Epithelial cell of prostate (primary cell): ENCODE data around the gene TXNDC15.
"Not testable (repeated sequence)": the region's sequence is repeated elsewhere in the genome, so short reads cannot be mapped to it uniquely, and the experiment has no call there.

Experiments
- DNase-seq: peaks from one replicate; pipeline ENCODE4 v3.0.0-alpha.2; 2011; ENCODE audit warnings: low read depth, low spot score
- H3K27ac ChIP-seq: fragments of 450-650 bp; 2 replicates; pipeline ENCODE4 v1.5.1; 2017; ENCODE audit warnings: mild to moderate bottlenecking

TXNDC15 gene

GRCh38 chr5:134873987-134874830, at the start of gene TXNDC15:
TXNDC15 (plus strand) TSS chr5:134874371; CDS start chr5:134874428, 57 bp downstream.
- H3K27ac ChIP-seq: peak within 1 kb of the TSS; percentile 75
- DNase-seq: peak; percentile 26

GRCh38 chr5:134824681-134825080, 49.5 kb upstream of the TXNDC15 start:
- no peak for DNase-seq
- no peak overlapping the region for H3K27ac ChIP-seq

GRCh38 chr5:134825212-134825611, 49.0 kb upstream of the TXNDC15 start:
- no peak for DNase-seq
- no peak overlapping the region for H3K27ac ChIP-seq

GRCh38 chr5:134833340-134834032, 40.7 kb upstream of the TXNDC15 start:
- no peak overlapping the region for H3K27ac ChIP-seq
- DNase-seq: no peak

- no peak overlapping the region for H3K27ac ChIP-seq
- no peak for DNase-seq
Measured at GRCh38 chr5:134835623-134836022, 38.5 kb upstream of the TXNDC15 start.

GRCh38 chr5:134837530-134838181, 36.5 kb upstream of the TXNDC15 start:
- no peak for DNase-seq
- no peak overlapping the region for H3K27ac ChIP-seq

- not testable (repeated sequence) for H3K27ac ChIP-seq, DNase-seq
Measured at GRCh38 chr5:134838361-134838760, 35.8 kb upstream of the TXNDC15 start.

GRCh38 chr5:134840811-134841210, 33.4 kb upstream of the TXNDC15 start:
- no peak overlapping the region for H3K27ac ChIP-seq
- DNase-seq: no peak

- no peak for DNase-seq
- H3K27ac ChIP-seq: peak overlapping the region; percentile 92
Measured at GRCh38 chr5:134844252-134844651, 29.9 kb upstream of the TXNDC15 start.

- no peak for DNase-seq
- H3K27ac ChIP-seq: peak overlapping the region; percentile 92
Measured at GRCh38 chr5:134845335-134845851, 28.8 kb upstream of the TXNDC15 start.

GRCh38 chr5:134845852-134846640, 28.1 kb upstream of the TXNDC15 start, which contains the start of gene C5orf24:
C5orf24 (plus strand) TSS chr5:134845968; CDS start chr5:134854901, 8,933 bp downstream.
- peak within 1 kb of the TSS; percentile 92 for H3K27ac ChIP-seq
- DNase-seq: peak; percentile 71

GRCh38 chr5:134846641-134846960, 27.6 kb upstream of the TXNDC15 start:
- DNase-seq: no peak
- H3K27ac ChIP-seq: peak overlapping the region; percentile 92

GRCh38 chr5:134849434-134849933, 24.7 kb upstream of the TXNDC15 start:
- H3K27ac ChIP-seq, DNase-seq: not testable (repeated sequence)

- no peak overlapping the region for H3K27ac ChIP-seq
- no peak for DNase-seq
Measured at GRCh38 chr5:134851307-134851923, 22.8 kb upstream of the TXNDC15 start.

GRCh38 chr5:134856465-134856864, 17.7 kb upstream of the TXNDC15 start:
- H3K27ac ChIP-seq: not testable (repeated sequence)

GRCh38 chr5:134857401-134857800, 16.8 kb upstream of the TXNDC15 start:
- no peak for DNase-seq
- H3K27ac ChIP-seq: no peak overlapping the region

More at GRCh38 chr5:134856465-134856864, 17.7 kb upstream of the TXNDC15 start:
- not testable (repeated sequence) for DNase-seq

GRCh38 chr5:134864707-134865106, 9.5 kb upstream of the TXNDC15 start:
- H3K27ac ChIP-seq: no peak overlapping the region
- DNase-seq: no peak

GRCh38 chr5:134873494-134873893, 677 bp upstream of the TXNDC15 start:
- DNase-seq: no peak
- peak overlapping the region; percentile 75 for H3K27ac ChIP-seq
